Thyroid gland (tissue), 4 donors: Measurements from ENCODE around the gene RREB1.

ENCODE experiments used
- CTCF ChIP-seq, 6 experiments: fragments of 200-600 bp in 3 of 6; fragments of 450-650 bp in 3 of 6; sonication (generic) in 3 of 6; IDR thresholded peaks; one replicate each; pipeline ENCODE4 v1.5.1; 2016 to 2019; ENCODE audit warnings: antibody characterized with exemption in 6 of 6, mild to moderate bottlenecking in 2 of 6, inconsistent platforms in 1 of 6, moderate library complexity in 1 of 6
- POLR2A ChIP-seq, 2 donors: fragments of 450-650 bp; IDR thresholded peaks; one replicate each; pipeline ENCODE4 v1.6.1; 2017; ENCODE audit warnings: antibody characterized with exemption in 2 of 2, mild to moderate bottlenecking in 2 of 2, moderate library complexity in 1 of 2

- no peak for TF ChIP-seq POLR2A (IDR thresholded peaks at IDR 0.05)
- TF ChIP-seq CTCF (IDR thresholded peaks at IDR 0.05) = no peak
Observed at GRCh38 chr6:7254980-7255835, 147.4 kb downstream of the RREB1 start.
